GM12878 (cell line): ENCODE data around the gene TRIM46. TPM values are rescaled to one million over a fixed set of nuclear protein-coding genes. Genes with fewer than 3 reads are reported as not detected.
"Not testable (repeated sequence)": the region's sequence is repeated elsewhere in the genome, so short reads cannot be mapped to it uniquely, and the experiment has no call there.

Experiments used
- ATAC-seq: fragments of 200-7000 bp; cut with Tn5 transposase; 3 replicates; pipeline ENCODE4 v1.9.1; 2020; ENCODE audit warnings: mild to moderate bottlenecking, moderate library complexity
- BruUV-seq: library from RNA; stranded (reverse); fragments of 400-500 nt; replicated peaks from 2 replicates; lab custom pipeline; 2021; lab: Mats Ljungman, UMichigan
- CTCF ChIA-PET: fragments of 300-600 bp; sonication (Branson Sonifier 250); formaldehyde crosslinking; extraction: SDS; loops from one replicate; lab custom pipeline; 2021; ENCODE audit warnings: inconsistent platforms; lab: Yijun Ruan, JAX
- POLR2A ChIA-PET: fragments of 350-600 bp; formaldehyde crosslinking; extraction: SDS; loops from one replicate; lab custom pipeline; 2021; ENCODE audit warnings: inconsistent platforms; lab: Charles Lee
- RAD21 ChIA-PET: fragments of 300-600 bp; sonication (Branson Sonifier 250); formaldehyde crosslinking; loops from one replicate; lab custom pipeline; 2023; ENCODE audit warnings: antibody characterized with exemption; ENCODE audit not compliant: unreplicated experiment; lab: Charles Lee
- SMC1A ChIA-PET: fragments of 300-600 bp; sonication (Branson Sonifier 250); formaldehyde crosslinking; loops from one replicate; lab custom pipeline; 2023; ENCODE audit not compliant: unreplicated experiment, uncharacterized antibody; lab: Charles Lee
- DNase-seq: peaks from one replicate; pipeline ENCODE4 v3.0.0-alpha.2; 2011; ENCODE audit warnings: low read depth, low spot score
- FAIRE-seq: peaks from 3 replicates; lab custom pipeline; 2011; peaks lifted over from hg19 to GRCh38; lab: Jason Lieb, UNC
- H2AFZ ChIP-seq: 2 replicates; pipeline ENCODE4 v1.6.0; 2011; ENCODE audit warnings: low read depth, low read length, control low read depth; ENCODE audit not compliant: control insufficient read depth
- H3K27ac ChIP-seq: 2 replicates; pipeline ENCODE4 v1.5.1; 2011; ENCODE audit warnings: control low read depth; ENCODE audit not compliant: control insufficient read depth, insufficient read depth
- H3K27me3 ChIP-seq, 2 experiments: replicated peaks in 1 of 2; 2 replicates each; pipeline versions ENCODE4 v1.6.0 to v1.6.1; 2011; ENCODE audit warnings: low read length in 1 of 2; ENCODE audit not compliant: control insufficient read depth in 2 of 2, insufficient read depth in 2 of 2
- H3K36me3 ChIP-seq, 2 experiments: 2 replicates each; pipeline ENCODE4 v1.5.1; 2011; ENCODE audit warnings: low read length in 1 of 2; ENCODE audit not compliant: control insufficient read depth in 2 of 2, insufficient read depth in 2 of 2
- H3K4me1 ChIP-seq: 2 replicates; pipeline ENCODE4 v1.6.1; 2011; ENCODE audit warnings: mild to moderate bottlenecking, low read length, moderate library complexity, mixed read lengths; ENCODE audit not compliant: control insufficient read depth, insufficient read depth
- H3K4me2 ChIP-seq: 2 replicates; pipeline ENCODE4 v1.6.0; 2011; ENCODE audit warnings: control low read depth; ENCODE audit not compliant: control insufficient read depth, insufficient read depth
- H3K4me3 ChIP-seq: fragments of 200-600 bp; sonication (generic); 2 replicates; pipeline ENCODE4 v1.5.1; 2016
- H3K79me2 ChIP-seq: 2 replicates; pipeline ENCODE4 v1.6.0; 2011; ENCODE audit warnings: low read length; ENCODE audit not compliant: control insufficient read depth, insufficient read depth
- H3K9ac ChIP-seq: 2 replicates; pipeline ENCODE4 v1.8.0; 2011; ENCODE audit warnings: low read length, control low read depth, mixed read lengths; ENCODE audit not compliant: control insufficient read depth, insufficient read depth
- H3K9me3 ChIP-seq: replicated peaks from 3 replicates; pipeline ENCODE4 v1.5.1; 2011; ENCODE audit warnings: mild to moderate bottlenecking, low read length; ENCODE audit not compliant: control insufficient read depth, insufficient read depth
- H4K20me1 ChIP-seq: 2 replicates; pipeline ENCODE4 v1.6.0; 2011; ENCODE audit not compliant: control insufficient read depth, insufficient read depth
- CREM ChIP-seq: IDR thresholded peaks from 2 replicates; pipeline ENCODE4 v1.6.1; 2014; ENCODE audit warnings: antibody characterized with exemption, low read depth
- FOS ChIP-seq: IDR thresholded peaks from 3 replicates; pipeline ENCODE4 v1.6.1; 2011; ENCODE audit warnings: borderline replicate concordance; ENCODE audit not compliant: insufficient read length; ENCODE audit errors: extremely low read depth
- HCFC1 ChIP-seq: fragments of 150-350 bp; IDR thresholded peaks from 2 replicates; pipeline ENCODE4 v1.6.1; 2014; ENCODE audit warnings: low read length
- IRF4 ChIP-seq: IDR thresholded peaks from 2 replicates; pipeline ENCODE4 v1.6.1; 2011; ENCODE audit warnings: low read depth, low read length
- NR2C1 ChIP-seq: fragments of 450-650 bp; IDR thresholded peaks from 2 replicates; pipeline ENCODE4 v1.6.1; 2017; ENCODE audit warnings: antibody characterized with exemption, mild to moderate bottlenecking, moderate library complexity
- RAD51 ChIP-seq: fragments of 450-650 bp; IDR thresholded peaks from 2 replicates; pipeline ENCODE4 v1.6.1; 2016; ENCODE audit warnings: moderate library complexity, mild to moderate bottlenecking, inconsistent platforms
- RB1 ChIP-seq: fragments of 450-650 bp; formaldehyde crosslinking; IDR thresholded peaks from 2 replicates; pipeline ENCODE4 v1.6.1; 2017; ENCODE audit warnings: mild to moderate bottlenecking, borderline replicate concordance
- SIX5 ChIP-seq: IDR thresholded peaks from 2 replicates; pipeline ENCODE4 v1.6.1; 2011; ENCODE audit warnings: mild to moderate bottlenecking, low read depth, low read length, moderate library complexity; ENCODE audit not compliant: severe bottlenecking
- TARDBP ChIP-seq: IDR thresholded peaks from 2 replicates; pipeline ENCODE4 v1.6.1; 2016; ENCODE audit warnings: borderline replicate concordance
- YY1 ChIP-seq: IDR thresholded peaks from 2 replicates; pipeline ENCODE4 v1.6.1; 2011; ENCODE audit warnings: low read depth, mild to moderate bottlenecking, low read length
- ZNF622 ChIP-seq: fragments of 450-650 bp; IDR thresholded peaks from 2 replicates; pipeline ENCODE4 v1.6.1; 2017; ENCODE audit warnings: mild to moderate bottlenecking, inconsistent platforms
- WGBS: methylation state at CpG from one replicate; pipeline ENCODE4 v1.1.6; 2016; ENCODE audit warnings: low lambda C conversion rate; ENCODE audit not compliant: insufficient replicate concordance, insufficient coverage; ENCODE audit errors: missing lambda C conversion rate; 5-methylcytosine and 5-hydroxymethylcytosine counted together
- in situ Hi-C: fragments of 300-500 bp; cut with MboI; formaldehyde crosslinking; loops from 9 replicates; pipeline ENCODE4 v1.14.3; 2018; ENCODE audit warnings: mixed read lengths
- intact Hi-C: fragments of 100-400 bp; cut with micrococcal nuclease; formaldehyde crosslinking; loops from one replicate; pipeline ENCODE4 v1.14.2; 2022; ENCODE audit not compliant: unreplicated experiment
- polyA plus RNA-seq, 11 experiments: library from polyadenylated mRNA; depleted of rRNA in 4 of 11; unstranded in 6 of 11; stranded (reverse) in 5 of 11; fragments of >200 nt; fragmentation: Nextera tagmentation in 4 of 11; fragmentation: Illumina TruSeq in 1 of 11; extraction: Ambion mirVana in 4 of 11; extraction: Trizol in 1 of 11; gene quantifications; 1 replicate in 1 of 11; 2 replicates in 10 of 11; pipeline versions ENCODE4 v1.2.1 to v1.2.3, GENCODE V29; 2011 to 2016; ENCODE audit warnings: inconsistent platforms in 2 of 11, missing spikeins in 2 of 11, low read depth in 1 of 11
- total RNA-seq, 4 experiments: library from RNA; depleted of rRNA in 3 of 4; stranded (reverse); fragments of >200 nt in 3 of 4; fragmentation: Illumina TruSeq in 1 of 4; extraction: Trizol in 1 of 4; gene quantifications; 2 replicates each; pipeline versions ENCODE4 v1.2.1 to v1.2.3, GENCODE V29; 2013 to 2021
- TF ChIP-seq, protein P1 (sequence below): IDR thresholded peaks from 2 replicates; pipeline ENCODE4 v1.6.1; 2011; ENCODE audit warnings: borderline replicate concordance, low read depth, mild to moderate bottlenecking, moderate library complexity, mixed read lengths, low read length; ENCODE audit not compliant: insufficient read depth; ENCODE audit errors: extremely low read length
- TF ChIP-seq, protein P2 (sequence below): IDR thresholded peaks from 2 replicates; pipeline ENCODE4 v1.6.1; 2011; ENCODE audit warnings: low read depth, low read length, improper control_type of control experiment, borderline replicate concordance
- TF ChIP-seq, protein P3 (sequence below): IDR thresholded peaks from 2 replicates; pipeline ENCODE4 v1.6.1; 2011; ENCODE audit warnings: low read depth, mild to moderate bottlenecking, low read length, moderate library complexity, borderline replicate concordance; ENCODE audit errors: extremely low read depth

TRIM46 gene
- total and polyA plus RNA-seq, 10 of the 15 experiments (the other 5 are each of a cell fraction or from before 2014, with no cell fraction given) = 0.08 to 3.1 (median 0.97) TPM

DNA sequence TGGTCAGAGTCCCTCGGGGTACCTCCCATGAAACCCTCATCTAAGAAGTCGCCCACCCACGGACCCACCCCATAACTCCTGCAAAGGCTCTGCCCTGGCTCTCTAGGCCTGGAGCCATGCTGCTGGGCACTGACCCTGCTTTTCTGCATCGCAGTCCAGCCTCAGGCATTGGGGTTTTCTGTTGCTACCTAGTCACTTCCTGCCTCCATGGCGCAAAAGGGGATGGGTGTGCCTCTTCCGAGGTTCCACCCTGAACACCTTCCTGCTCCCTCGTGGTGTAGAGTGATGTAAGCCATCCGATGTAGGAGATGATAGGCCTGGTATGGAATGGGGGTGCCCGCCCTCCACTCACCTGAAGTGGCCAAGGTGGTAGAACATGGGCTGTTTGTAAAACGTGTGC is 41.1 kb downstream of the TRIM46 start:
- FAIRE-seq, intact Hi-C loops, H4K20me1 ChIP-seq, H3K9ac ChIP-seq, H3K27ac ChIP-seq, CTCF ChIA-PET, H3K4me3 ChIP-seq, DNase-seq, H3K4me2 ChIP-seq, H3K9me3 ChIP-seq, SMC1A ChIA-PET, H2AFZ ChIP-seq, BruUV-seq, in situ Hi-C loops, H3K79me2 ChIP-seq, POLR2A ChIA-PET, H3K27me3 ChIP-seq, H3K36me3 ChIP-seq, ATAC-seq, RAD21 ChIA-PET: not testable (repeated sequence)
- 53% methylated on average over 10 of the region's 10 CpGs for WGBS
- H3K4me1 ChIP-seq = peaks cover 15% of the 10 kb centered on the region; the same call in 1 of the 2 replicates

DNA sequence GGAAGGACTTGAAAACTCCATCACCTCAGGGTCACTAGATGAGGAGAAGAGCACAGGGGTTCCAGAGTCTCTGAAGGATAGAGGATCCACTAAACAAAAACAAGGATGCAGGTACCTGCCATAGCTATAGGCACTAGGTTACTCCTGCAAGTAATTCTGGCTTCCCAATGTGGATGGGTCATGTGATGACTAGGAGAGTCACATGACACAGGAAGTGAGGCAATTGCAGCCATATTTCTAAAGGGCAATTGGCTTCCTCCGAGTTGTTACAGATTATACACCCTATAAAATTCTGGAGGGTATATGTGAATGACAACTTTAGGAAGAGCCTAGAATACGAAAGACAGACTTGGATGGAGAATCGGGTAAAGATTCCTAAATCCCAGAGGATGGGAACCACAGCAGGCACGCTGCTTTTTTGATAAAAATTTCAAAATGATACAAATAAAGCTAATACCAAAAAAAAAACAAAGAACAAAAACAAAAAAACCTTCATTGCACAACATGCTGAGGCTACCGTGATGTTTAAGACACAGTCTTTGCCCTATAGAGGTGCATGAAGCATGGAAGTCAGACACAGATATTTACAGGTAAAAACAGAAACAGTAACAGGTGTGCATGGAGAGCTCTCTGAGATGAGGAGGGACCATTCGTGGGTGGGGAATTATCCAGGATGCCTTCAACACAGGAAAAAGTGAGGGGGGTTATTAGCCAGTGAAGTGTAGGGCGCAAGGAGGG is 45.4 kb downstream of the TRIM46 start:
- no peaks in the 10 kb centered on the region for H3K9me3 ChIP-seq
- H3K4me1 ChIP-seq = peaks cover 19% of the 10 kb centered on the region
- CTCF ChIA-PET = interaction anchor here (1.1 kb wide), 1 partner anchor 32 kb away, joined by 5 read pairs; no protein-coding TSS in a partner anchor
- no peak overlapping the region for H3K9ac ChIP-seq
- FAIRE-seq = no peak
- in situ Hi-C loops = no loop called here
- TF ChIP-seq, protein P1, sequence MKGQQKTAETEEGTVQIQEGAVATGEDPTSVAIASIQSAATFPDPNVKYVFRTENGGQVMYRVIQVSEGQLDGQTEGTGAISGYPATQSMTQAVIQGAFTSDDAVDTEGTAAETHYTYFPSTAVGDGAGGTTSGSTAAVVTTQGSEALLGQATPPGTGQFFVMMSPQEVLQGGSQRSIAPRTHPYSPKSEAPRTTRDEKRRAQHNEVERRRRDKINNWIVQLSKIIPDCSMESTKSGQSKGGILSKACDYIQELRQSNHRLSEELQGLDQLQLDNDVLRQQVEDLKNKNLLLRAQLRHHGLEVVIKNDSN = peak; percentile 78
- TF ChIP-seq YY1 (peak; percentile 99), IRF4 (peak; percentile 19; the same call in 1 of the 2 replicates), TARDBP (0 out of 2 replicates have a peak, but pooled peaks have one; percentile 41), ZNF622 (no peak), RAD51 (peak; percentile 99), HCFC1 (peak; percentile 67), RB1 (no peak), NR2C1 (peak; percentile 54; the same call in 1 of the 2 replicates), SIX5 (peak; percentile 66), CREM (no peak), FOS (peak; percentile 55)
- TF ChIP-seq, protein P2, sequence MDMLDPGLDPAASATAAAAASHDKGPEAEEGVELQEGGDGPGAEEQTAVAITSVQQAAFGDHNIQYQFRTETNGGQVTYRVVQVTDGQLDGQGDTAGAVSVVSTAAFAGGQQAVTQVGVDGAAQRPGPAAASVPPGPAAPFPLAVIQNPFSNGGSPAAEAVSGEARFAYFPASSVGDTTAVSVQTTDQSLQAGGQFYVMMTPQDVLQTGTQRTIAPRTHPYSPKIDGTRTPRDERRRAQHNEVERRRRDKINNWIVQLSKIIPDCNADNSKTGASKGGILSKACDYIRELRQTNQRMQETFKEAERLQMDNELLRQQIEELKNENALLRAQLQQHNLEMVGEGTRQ = peak; percentile 92
- TF ChIP-seq, protein P3, sequence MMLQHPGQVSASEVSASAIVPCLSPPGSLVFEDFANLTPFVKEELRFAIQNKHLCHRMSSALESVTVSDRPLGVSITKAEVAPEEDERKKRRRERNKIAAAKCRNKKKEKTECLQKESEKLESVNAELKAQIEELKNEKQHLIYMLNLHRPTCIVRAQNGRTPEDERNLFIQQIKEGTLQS = peak; percentile 96
- TF ChIP-seq, all 136 proteins: peak for 11
- intact Hi-C loops = no loop called here
- Histone ChIP-seq H4K20me1 (no peaks in the 10 kb centered on the region), H3K27ac (no peak overlapping the region), H3K79me2 (no peaks in the 10 kb centered on the region), H3K36me3 (no peaks in the 10 kb centered on the region; a peak in 1 of 4 replicates), H3K4me2 (no peak overlapping the region), H2AFZ (peak overlapping the region; percentile 60), H3K4me3 (no peak overlapping the region), H3K27me3 (no peaks in the 10 kb centered on the region)
- ChIA-PET POLR2A (no interaction called here), SMC1A (interaction anchor here (0.9 to 1.3 kb wide), 2 partner anchors 12 to 25 kb away, joined by 3 to 4 read pairs; no protein-coding TSS in a partner anchor), RAD21 (no interaction called here)
- BruUV-seq = no TSS peak
- DNase-seq (no peak), ATAC-seq (peak; percentile 37)
- WGBS = 63% methylated on average over 7 of the region's 7 CpGs
